A549 (cell line): ENCODE results near the gene PCDHGB5. TPM values are rescaled to one million over a fixed set of nuclear protein-coding genes. Genes with fewer than 3 reads are reported as not detected.

ENCODE experiments used
- ATAC-seq, 2 experiments: fragments of 200-7000 bp in 1 of 2; fragments of >200 bp in 1 of 2; cut with Nextera tagmentation in 1 of 2; cut with Tn5 transposase in 1 of 2; 3 replicates each; pipeline versions ENCODE4 v1.8.0 to v1.9.1; 2018 to 2020; ENCODE audit warnings: mild to moderate bottlenecking in 1 of 2, moderate library complexity in 1 of 2
- CTCF ChIA-PET: fragments of 300-600 bp; sonication (Branson Sonifier 250); formaldehyde crosslinking; extraction: SDS; loops from one replicate; lab custom pipeline; 2021; ENCODE audit warnings: antibody characterized with exemption, inconsistent platforms; lab: Yijun Ruan, JAX
- POLR2A ChIA-PET: fragments of 350-600 bp; formaldehyde crosslinking; extraction: SDS; loops from one replicate; lab custom pipeline; 2021; ENCODE audit warnings: antibody characterized with exemption, inconsistent platforms; lab: Yijun Ruan, JAX
- DNase-seq, 2 experiments: peaks; one replicate each; pipeline versions ENCODE4 v3.0.0 to v3.0.0-alpha.2; 2011 to 2016; ENCODE audit warnings: low read depth in 1 of 2, low spot score in 1 of 2
- FAIRE-seq: peaks from 2 replicates; lab custom pipeline; 2011; peaks lifted over from hg19 to GRCh38; lab: Jason Lieb, UNC
- H3K27ac ChIP-seq, 2 experiments: fragments of >200 bp; sonication (Bioruptor Twin); formaldehyde crosslinking; 3 replicates each; pipeline ENCODE4 v1.5.1; 2016 to 2017
- H3K4me1 ChIP-seq: fragments of >200 bp; sonication (Bioruptor Twin); formaldehyde crosslinking; 3 replicates; pipeline ENCODE4 v1.6.1; 2016
- H3K4me2 ChIP-seq: fragments of >200 bp; sonication (Bioruptor Twin); formaldehyde crosslinking; 3 replicates; pipeline ENCODE4 v1.6.1; 2016
- H3K4me3 ChIP-seq: fragments of >200 bp; sonication (Bioruptor Twin); formaldehyde crosslinking; 3 replicates; pipeline ENCODE4 v1.5.1; 2016
- H3K9me3 ChIP-seq: fragments of >200 bp; sonication (Bioruptor Twin); formaldehyde crosslinking; 3 replicates; pipeline ENCODE4 v1.6.1; 2016
- BCL3 ChIP-seq: fragments of >200 bp; sonication (Bioruptor Twin); formaldehyde crosslinking; IDR thresholded peaks from 3 replicates; pipeline ENCODE4 v1.6.1; 2016
- CEBPB ChIP-seq, 2 experiments: fragments of >200 bp in 1 of 2; sonication (Bioruptor Twin) in 1 of 2; formaldehyde crosslinking in 1 of 2; IDR thresholded peaks; 2 replicates each; pipeline ENCODE4 v1.6.1; 2012 to 2016
- CHD4 ChIP-seq: fragments of 200-600 bp; sonication (generic); IDR thresholded peaks from 2 replicates; pipeline ENCODE4 v1.6.1; 2016; ENCODE audit warnings: antibody characterized with exemption, mild to moderate bottlenecking, borderline replicate concordance
- ELK1 ChIP-seq: fragments of 150-350 bp; IDR thresholded peaks from 2 replicates; pipeline ENCODE4 v1.6.1; 2014; ENCODE audit warnings: low read depth, mild to moderate bottlenecking, low read length
- FOSB ChIP-seq: fragments of 250-450 bp; sonication (Bioruptor Pico); IDR thresholded peaks from 2 replicates; pipeline ENCODE4 v1.5.0; 2020; ENCODE audit warnings: mild to moderate bottlenecking, moderate library complexity
- HES2 ChIP-seq: fragments of >200 bp; sonication (Bioruptor Twin); formaldehyde crosslinking; IDR thresholded peaks from 2 replicates; pipeline ENCODE4 v1.6.1; 2016
- HEYL ChIP-seq: fragments of 250-450 bp; sonication (Bioruptor Pico); IDR thresholded peaks from 2 replicates; pipeline ENCODE4 v1.8.0; 2021; ENCODE audit warnings: mild to moderate bottlenecking, moderate library complexity
- HOXA7 ChIP-seq: fragments of 250-450 bp; sonication (Bioruptor Pico); IDR thresholded peaks from 2 replicates; pipeline ENCODE4 v1.5.0; 2020; ENCODE audit warnings: mild to moderate bottlenecking, moderate library complexity
- MAFK ChIP-seq: fragments of 450-650 bp; IDR thresholded peaks from 2 replicates; pipeline ENCODE4 v1.6.1; 2014; ENCODE audit not compliant: partially characterized antibody
- MAX ChIP-seq: IDR thresholded peaks from 2 replicates; pipeline ENCODE4 v1.6.1; 2012
- MAZ ChIP-seq: fragments of 150-350 bp; IDR thresholded peaks from 2 replicates; pipeline ENCODE4 v1.6.1; 2014; ENCODE audit warnings: antibody characterized with exemption, low read depth, low read length, borderline replicate concordance
- NFE2L2 ChIP-seq: fragments of 150-350 bp; conservative IDR thresholded peaks from 2 replicates; pipeline ENCODE4 v1.6.1; 2014; ENCODE audit warnings: low read length
- PBX3 ChIP-seq: IDR thresholded peaks from 2 replicates; pipeline ENCODE4 v1.6.1; 2012
- PHF8 ChIP-seq: fragments of 200-600 bp; sonication (generic); IDR thresholded peaks from 2 replicates; pipeline ENCODE4 v1.6.1; 2016; ENCODE audit warnings: low read depth, mild to moderate bottlenecking, antibody characterized with exemption, moderate library complexity, borderline replicate concordance
- RCOR1 ChIP-seq: fragments of 150-350 bp; IDR thresholded peaks from 2 replicates; pipeline ENCODE4 v1.6.1; 2014; ENCODE audit warnings: antibody characterized with exemption, low read length, low read depth
- SREBF2 ChIP-seq: fragments of 450-650 bp; IDR thresholded peaks from 2 replicates; pipeline ENCODE4 v1.6.1; 2014; ENCODE audit warnings: mild to moderate bottlenecking, moderate library complexity
- TFCP2L1 ChIP-seq: fragments of 250-450 bp; sonication (Bioruptor Pico); IDR thresholded peaks from 2 replicates; pipeline ENCODE4 v1.5.0; 2021; ENCODE audit warnings: mild to moderate bottlenecking
- ZC3H11A ChIP-seq: fragments of 450-650 bp; IDR thresholded peaks from 2 replicates; pipeline ENCODE4 v1.6.1; 2014; ENCODE audit warnings: antibody characterized with exemption, mild to moderate bottlenecking
- ZFP36 ChIP-seq: fragments of 450-650 bp; IDR thresholded peaks from 2 replicates; pipeline ENCODE4 v1.6.1; 2014; ENCODE audit warnings: borderline replicate concordance; ENCODE audit not compliant: partially characterized antibody
- ZNF302 ChIP-seq: fragments of 250-450 bp; sonication (Bioruptor Pico); IDR thresholded peaks from 2 replicates; pipeline ENCODE4 v1.9.0; 2021; ENCODE audit warnings: inconsistent platforms, mild to moderate bottlenecking, moderate library complexity
- WGBS: methylation state at CpG from one replicate; pipeline ENCODE4 v1.1.6; 2017; ENCODE audit errors: missing lambda C conversion rate; 5-methylcytosine and 5-hydroxymethylcytosine counted together
- polyA plus RNA-seq, 4 experiments: library from polyadenylated mRNA; depleted of rRNA in 3 of 4; stranded (reverse); fragments of >200 nt; fragmentation: RNase III in 1 of 4; extraction: RNeasy Plus Mini Kit Qiagen cat#74134 plus additional on column Dnase treatment in 1 of 4; gene quantifications; 2 replicates in 3 of 4; 3 replicates in 1 of 4; pipeline ENCODE4 v1.2.3, GENCODE V29; 2011 to 2017

Gene PCDHGB5
- polyA plus RNA-seq, 2 of the 4 experiments (the other 2 are of a cell fraction): 1.9 to 3.2 TPM

- TF ChIP-seq PBX3 (no peak), CHD4 (no peak), RCOR1 (no peak), NFE2L2 (no peak)
- TF ChIP-seq, all 56 proteins: peak for 0
Measured at GRCh38 chr5:141398608-141399007, 861 bp downstream of the PCDHGB5 start (continued).

- ATAC-seq (no peak), DNase-seq (no peak), FAIRE-seq (no peak)
- WGBS: 92% methylated on average over 36 of the region's 61 CpGs
- Histone ChIP-seq H3K27ac (no peak overlapping the region), H3K9me3 (peaks cover 68% of the 10 kb centered on the region), H3K4me3 (no peak overlapping the region), H3K4me1 (no peaks in the 10 kb centered on the region), H3K4me2 (no peak overlapping the region)
- ChIA-PET CTCF (interaction anchor here (1.0 to 1.9 kb wide), 2 partner anchors 17 to 125 kb away, joined by 3 to 7 read pairs; partner anchors contain the start of gene PCDHGA7), POLR2A (no interaction called here)
- TF ChIP-seq BCL3 (no peak), MAFK (no peak), ZFP36 (no peak), HOXA7 (CRISPR knock-in tag) (no peak), HES2 (no peak), PHF8 (no peak), ZC3H11A (no peak), CEBPB (IDR thresholded peaks at IDR 0.05) (no peak), TFCP2L1 (CRISPR knock-in tag) (no peak)
Measured at GRCh38 chr5:141399555-141400258, 2.0 kb downstream of the PCDHGB5 start.

GRCh38 chr5:141402553-141403243 lies 5.0 kb downstream of the PCDHGB5 start, which contains the start of gene PCDHGA9:
PCDHGA9 (plus strand) TSS chr5:141402778; CDS start chr5:141402953, 175 bp downstream.
- Histone ChIP-seq H3K4me3 (no peak within 1 kb of the TSS), H3K27ac (no peak within 1 kb of the TSS), H3K9me3 (peaks cover 75% of the 10 kb centered on the region), H3K4me2 (no peak within 1 kb of the TSS), H3K4me1 (no peaks in the 10 kb centered on the region)
- ChIA-PET CTCF (interaction anchor here (0.7 to 1.2 kb wide), 3 partner anchors 15 to 155 kb away, joined by 3 to 4 read pairs (median 3); partner anchors contain the start of genes PCDHGB3 and PCDHGB7), POLR2A (no interaction called here)
- TF ChIP-seq PHF8 (no peak), HOXA7 (CRISPR knock-in tag) (no peak), TFCP2L1 (CRISPR knock-in tag) (no peak), FOSB (CRISPR knock-in tag) (no peak), SREBF2 (no peak), ELK1 (no peak), MAZ (no peak), HEYL (no peak), ZNF302 (no peak), ZC3H11A (no peak), MAX (no peak)
- DNase-seq (no peak), ATAC-seq (no peak), FAIRE-seq (no peak)
- WGBS: 72% methylated on average over 27 of the region's 27 CpGs
